ENCODE measurements around the gene CNOT6.
"Not testable (repeated sequence)": the region's sequence is repeated elsewhere in the genome, so short reads cannot be mapped to it uniquely, and the experiment has no call there.

Gene CNOT6

GRCh38 chr5:180498378-180498777 is 4.2 kb downstream of the CNOT6 start:
- H3K4me3 ChIP-seq (ENCODE audit: low read depth, low read length), result no peak overlapping the region
- TF ChIP-seq CTCF (IDR thresholded peaks at IDR 0.05; ENCODE audit: insufficient read depth, low read depth, low read length, missing control alignments), result no peak
- DNase-seq (ENCODE audit: low read depth), result no peak

GRCh38 chr5:180499684-180500083 is 5.5 kb downstream of the CNOT6 start:
- H3K4me3 ChIP-seq (ENCODE audit: low read depth, low read length), result no peak overlapping the region
- TF ChIP-seq CTCF (IDR thresholded peaks at IDR 0.05; ENCODE audit: insufficient read depth, low read depth, low read length, missing control alignments), result no peak
- no peak for DNase-seq (ENCODE audit: low read depth)

DNA sequence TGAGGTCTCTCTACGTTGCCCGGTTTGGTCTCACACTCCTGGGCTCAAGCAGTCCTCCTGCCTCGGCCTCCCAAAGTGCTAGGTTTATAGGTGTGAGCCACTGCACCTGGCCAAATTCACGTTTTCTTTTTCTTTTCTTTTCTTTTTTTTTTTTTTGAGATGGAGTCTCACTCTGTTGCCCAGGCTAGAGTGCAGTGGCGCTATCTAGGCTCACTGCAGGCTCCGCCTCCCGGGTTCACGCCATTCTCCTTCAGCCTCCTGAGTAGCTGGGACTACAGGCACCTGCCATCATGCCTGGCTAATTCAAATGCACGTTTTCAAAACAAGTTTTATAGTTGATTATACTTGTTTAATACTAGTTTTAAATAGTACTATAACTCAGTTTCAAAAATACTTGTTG is 6.1 kb downstream of the CNOT6 start:
- not testable (repeated sequence) for DNase-seq (ENCODE audit: low read depth); H3K4me3 ChIP-seq (ENCODE audit: low read depth, low read length)

- no peak for TF ChIP-seq CTCF (IDR thresholded peaks at IDR 0.05; ENCODE audit: insufficient read depth, low read depth, low read length, missing control alignments)
- H3K4me3 ChIP-seq (ENCODE audit: low read depth, low read length), result no peak overlapping the region
- no peak for DNase-seq (ENCODE audit: low read depth)
Measured at GRCh38 chr5:180507661-180508060, 13.5 kb downstream of the CNOT6 start.

DNA sequence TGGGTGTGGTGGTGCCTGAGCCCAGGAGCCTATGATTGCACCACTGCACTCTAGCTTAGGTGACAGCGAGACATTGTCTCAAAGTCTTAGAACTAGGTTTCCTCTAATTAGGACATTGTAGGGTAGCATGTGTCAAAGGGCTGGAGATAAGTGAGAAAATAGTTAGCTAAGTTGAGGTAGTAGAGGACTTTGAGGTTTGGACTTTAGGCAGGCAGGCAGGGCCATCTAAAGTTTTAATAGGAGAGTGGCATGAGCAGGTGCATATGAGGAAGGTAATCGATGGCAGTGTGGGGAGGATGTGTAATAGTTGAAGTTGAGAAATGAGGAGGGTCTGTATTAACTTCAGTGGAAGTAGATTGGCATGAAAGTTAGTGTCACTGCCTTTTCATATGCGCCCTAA is 21.1 kb downstream of the CNOT6 start:
- DNase-seq (ENCODE audit: low read depth), result no peak
- TF ChIP-seq CTCF (IDR thresholded peaks at IDR 0.05; ENCODE audit: insufficient read depth, low read depth, low read length, missing control alignments), result no peak
- no peak overlapping the region for H3K4me3 ChIP-seq (ENCODE audit: low read depth, low read length)

DNA sequence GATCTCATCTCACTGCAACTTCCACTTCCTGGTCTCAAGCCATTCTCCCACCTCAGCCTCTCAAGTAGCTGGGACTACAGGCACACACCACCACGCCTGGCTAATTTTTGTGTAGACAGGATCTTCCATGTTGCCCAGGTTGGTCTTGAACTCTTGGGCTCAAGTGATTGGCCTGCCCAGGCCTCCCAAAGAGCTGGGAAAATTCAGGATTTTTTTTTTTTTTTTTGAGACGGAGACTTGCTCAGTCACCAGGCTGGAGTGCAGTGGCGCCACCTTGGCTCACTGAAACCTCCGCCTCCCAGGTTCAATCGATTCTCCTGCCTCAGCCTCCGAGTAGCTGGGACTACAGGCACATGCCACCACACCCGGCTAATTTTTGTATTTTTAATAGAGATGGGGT is 21.8 kb downstream of the CNOT6 start:
- H3K4me3 ChIP-seq (ENCODE audit: low read depth, low read length); DNase-seq (ENCODE audit: low read depth): not testable (repeated sequence)

- no peak for TF ChIP-seq CTCF (IDR thresholded peaks at IDR 0.05; ENCODE audit: insufficient read depth, low read depth, low read length, missing control alignments)
- DNase-seq (ENCODE audit: low read depth), result no peak
- no peak overlapping the region for H3K4me3 ChIP-seq (ENCODE audit: low read depth, low read length)
Measured at GRCh38 chr5:180516440-180516839, 22.3 kb downstream of the CNOT6 start.

GRCh38 chr5:180519098-180519497 is 24.9 kb downstream of the CNOT6 start:
- no peak overlapping the region for H3K4me3 ChIP-seq (ENCODE audit: low read depth, low read length)
- no peak for TF ChIP-seq CTCF (IDR thresholded peaks at IDR 0.05; ENCODE audit: insufficient read depth, low read depth, low read length, missing control alignments)
- DNase-seq (ENCODE audit: low read depth), result no peak

Data from GM12865 (cell line).